Epithelial cell of prostate (primary cell): ENCODE measurements around the gene PTPMT1.
"Not testable (repeated sequence)": the region's sequence is repeated elsewhere in the genome, so short reads cannot be mapped to it uniquely, and the experiment has no call there.

ENCODE experiments used
- DNase-seq: peaks from one replicate; pipeline ENCODE4 v3.0.0-alpha.2; 2011; ENCODE audit warnings: low read depth, low spot score
- H3K27ac ChIP-seq: fragments of 450-650 bp; 2 replicates; pipeline ENCODE4 v1.5.1; 2017; ENCODE audit warnings: mild to moderate bottlenecking

PTPMT1 gene

GRCh38 chr11:47545298-47545697, 20.1 kb upstream of the PTPMT1 start:
- no peak overlapping the region for H3K27ac ChIP-seq

DNA sequence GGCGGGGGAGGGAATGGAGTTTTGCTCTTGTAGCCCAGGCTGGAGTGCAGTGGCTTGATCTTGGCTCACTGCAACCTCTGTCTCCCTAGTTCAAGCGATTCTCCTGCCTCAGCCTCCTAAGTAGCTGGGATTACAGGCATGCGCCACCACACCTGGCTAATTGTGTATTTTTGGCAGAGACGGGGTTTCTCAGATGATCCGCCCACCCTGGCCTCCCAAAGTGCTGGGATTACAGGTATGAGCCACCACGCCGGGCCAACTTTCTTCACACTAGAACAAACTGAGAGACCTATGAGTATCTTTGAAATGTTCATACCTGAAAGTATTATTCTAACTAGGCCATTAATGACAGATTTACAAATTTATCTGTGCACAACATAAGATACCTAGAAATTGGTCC, 19.1 kb upstream of the PTPMT1 start:
- not testable (repeated sequence) for DNase-seq, H3K27ac ChIP-seq

More at GRCh38 chr11:47545298-47545697, 20.1 kb upstream of the PTPMT1 start:
- DNase-seq = no peak

DNA sequence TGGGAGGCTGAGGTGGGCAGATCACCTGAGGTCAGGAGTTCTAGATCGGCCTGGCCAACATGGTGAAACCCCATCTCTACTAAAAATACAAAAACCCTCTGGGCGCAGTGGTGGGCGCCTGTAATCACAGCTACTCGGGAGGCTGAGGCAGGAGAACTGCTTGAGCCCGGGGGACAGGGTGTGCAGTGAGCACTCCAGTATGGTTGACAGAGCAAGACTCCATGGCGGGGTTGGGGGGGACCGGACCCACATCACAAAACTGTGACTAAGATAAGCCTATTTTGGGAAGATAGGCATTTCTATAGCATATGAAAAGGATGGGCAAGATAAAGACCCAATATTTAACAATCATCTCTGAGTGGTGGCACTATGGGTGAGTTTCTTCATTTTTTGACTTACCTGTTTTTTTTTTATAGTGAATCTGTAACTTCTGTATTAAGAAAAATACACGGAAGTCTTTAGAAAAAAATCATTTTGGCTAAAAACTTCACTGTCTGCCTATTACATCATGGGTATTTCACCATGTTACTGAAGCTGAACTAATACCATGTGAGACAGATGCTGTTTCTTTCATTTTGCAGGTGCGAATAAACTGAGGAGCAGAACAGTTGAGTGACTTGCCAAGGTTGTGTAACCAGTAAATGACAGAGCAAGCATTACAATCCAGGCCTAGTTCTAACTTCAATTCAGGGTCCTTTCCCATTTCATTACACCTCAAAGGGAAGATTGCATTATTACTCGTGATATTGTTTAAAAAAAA, 14.9 kb upstream of the PTPMT1 start:
- H3K27ac ChIP-seq = peak overlapping the region; percentile 87
- no peak for DNase-seq

- no peak for DNase-seq
- H3K27ac ChIP-seq = peak overlapping the region; percentile 87
Measured at GRCh38 chr11:47551086-47551485, 14.3 kb upstream of the PTPMT1 start.

DNA sequence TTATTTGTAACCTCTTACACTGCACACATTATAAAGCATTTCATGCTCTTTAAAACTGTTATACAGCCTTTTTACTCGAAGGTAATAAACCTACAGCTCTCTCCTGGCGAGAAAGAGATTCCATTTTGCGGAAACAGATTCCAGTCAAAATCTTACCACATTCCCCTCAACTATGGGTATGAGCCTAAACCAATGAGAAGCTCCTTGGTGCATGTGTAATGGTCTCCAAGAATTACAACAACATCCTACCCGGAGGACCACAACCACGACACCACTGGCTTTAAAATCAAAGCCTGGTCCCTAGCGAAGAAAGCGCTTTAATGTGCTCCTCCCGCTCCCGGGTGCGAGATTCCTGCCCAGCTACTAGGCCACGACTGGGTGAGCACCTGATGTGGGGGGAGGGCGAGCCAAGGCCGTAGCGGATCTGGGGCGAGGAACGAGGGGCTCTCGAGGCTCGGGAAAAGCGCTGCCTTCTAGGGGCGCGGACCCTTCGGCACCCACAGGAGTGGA, 13.3 kb upstream of the PTPMT1 start:
- H3K27ac ChIP-seq = peak overlapping the region; percentile 87
- DNase-seq = no peak

DNA sequence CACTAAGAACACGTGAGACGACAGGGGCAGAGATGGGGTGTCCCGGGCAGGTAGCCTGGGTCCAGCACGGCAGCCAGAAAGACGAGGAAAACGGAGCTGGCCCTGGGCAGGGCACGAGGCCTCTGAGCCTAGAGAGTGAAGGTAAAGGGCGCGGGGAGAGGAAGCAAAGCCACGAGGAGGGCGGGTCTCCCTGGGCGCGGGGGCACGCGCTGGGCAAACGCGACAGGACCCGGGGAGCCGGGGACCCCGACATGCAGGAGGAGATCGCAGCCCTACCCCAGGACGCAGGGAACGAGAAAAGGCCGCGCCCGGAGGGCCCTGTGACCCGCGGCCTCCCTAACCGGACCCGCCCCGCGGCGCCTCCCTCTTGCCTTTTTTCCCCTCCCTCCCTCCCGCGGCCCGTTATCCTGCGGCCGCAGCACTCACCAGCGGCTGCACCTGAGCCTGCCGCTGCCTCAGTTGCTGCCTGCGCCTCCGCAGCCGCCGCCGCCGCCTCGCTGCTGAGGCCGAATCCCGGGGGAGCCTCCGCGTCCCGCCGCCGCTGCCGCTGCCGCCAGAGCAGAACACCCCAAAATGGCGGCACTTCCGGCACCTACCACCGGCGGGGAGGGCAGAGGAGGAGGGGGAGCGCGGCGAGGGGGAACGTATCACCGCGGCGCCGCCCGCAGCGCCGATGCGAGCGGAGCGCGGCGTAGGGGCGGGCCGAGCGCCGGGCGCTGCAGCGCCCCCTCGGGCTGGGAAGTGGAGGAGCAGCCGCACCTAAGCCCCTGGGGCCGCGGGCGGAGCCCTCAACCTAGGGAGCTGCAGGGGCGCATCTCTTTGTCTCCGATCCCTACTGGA, 12.6 kb upstream of the PTPMT1 start, which contains the start of gene CELF1:
CELF1 (minus strand) TSS at position 567 of the 840 bp plus-strand sequence. CDS start 53,609 bp downstream, outside the sequence.
- H3K27ac ChIP-seq = peak within 1 kb of the TSS; percentile 87
- peak; percentile 29 for DNase-seq

- H3K27ac ChIP-seq = peak overlapping the region; percentile 87
- DNase-seq = no peak
Measured at GRCh38 chr11:47553406-47553743, 12.0 kb upstream of the PTPMT1 start.

GRCh38 chr11:47557004-47557403, 8.4 kb upstream of the PTPMT1 start:
- H3K27ac ChIP-seq, DNase-seq: not testable (repeated sequence)

DNA sequence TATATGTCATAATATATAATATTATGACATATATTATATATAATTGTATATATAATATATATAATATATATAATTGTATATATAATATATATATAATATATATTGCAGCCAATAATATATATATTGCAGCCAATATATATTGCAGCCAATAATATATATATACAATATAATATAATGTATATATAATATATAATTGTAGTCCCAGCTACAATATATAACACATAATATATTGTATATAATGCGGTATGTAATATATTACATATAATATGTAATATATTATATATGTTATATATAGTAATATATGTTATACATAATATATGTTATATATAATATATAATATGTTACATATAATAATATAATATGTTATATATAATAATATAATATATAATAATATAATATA, 6.7 kb upstream of the PTPMT1 start:
- no peak overlapping the region for H3K27ac ChIP-seq
- no peak for DNase-seq

DNA sequence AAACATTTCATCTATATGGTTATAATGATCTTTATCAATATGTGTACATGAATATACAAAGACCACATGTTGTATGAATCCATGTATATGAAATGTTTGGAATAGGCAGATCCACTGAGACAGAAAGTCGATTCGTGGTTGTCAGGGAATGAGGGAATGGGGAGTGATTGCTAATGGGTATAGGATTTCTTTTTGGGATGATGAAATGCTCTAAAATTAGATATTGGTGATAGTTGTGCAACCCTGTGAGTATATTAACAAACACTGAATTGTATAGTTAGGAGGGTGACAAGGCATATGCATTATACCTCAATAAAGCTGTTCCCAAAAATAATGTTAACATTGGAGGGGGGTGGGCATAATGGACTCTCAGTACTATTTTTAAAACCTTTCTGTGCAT, 5.0 kb upstream of the PTPMT1 start:
- H3K27ac ChIP-seq = no peak overlapping the region
- DNase-seq = no peak

DNA sequence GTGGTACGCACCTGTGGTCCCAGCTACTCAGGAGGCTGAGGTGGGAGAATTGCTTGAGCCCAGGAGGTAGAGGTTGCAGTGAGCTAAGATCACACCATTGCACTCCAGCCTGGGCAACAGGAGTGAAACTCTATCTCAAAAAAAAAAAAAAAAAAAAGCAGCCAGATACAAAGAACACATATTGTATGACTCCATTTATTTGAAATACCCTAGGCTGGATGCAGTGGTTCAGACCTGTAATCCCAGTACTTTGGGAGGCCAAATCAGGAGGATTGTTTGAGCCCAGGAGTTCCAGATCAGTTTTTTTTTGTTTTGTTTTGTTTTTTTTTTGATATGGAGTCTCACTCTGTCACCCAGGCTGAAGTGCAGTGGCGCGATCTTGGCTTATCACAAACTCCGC, 3.0 kb upstream of the PTPMT1 start:
- H3K27ac ChIP-seq, DNase-seq: not testable (repeated sequence)

- not testable (repeated sequence) for H3K27ac ChIP-seq, DNase-seq
Measured at GRCh38 chr11:47564366-47564765, 1.0 kb upstream of the PTPMT1 start.

DNA sequence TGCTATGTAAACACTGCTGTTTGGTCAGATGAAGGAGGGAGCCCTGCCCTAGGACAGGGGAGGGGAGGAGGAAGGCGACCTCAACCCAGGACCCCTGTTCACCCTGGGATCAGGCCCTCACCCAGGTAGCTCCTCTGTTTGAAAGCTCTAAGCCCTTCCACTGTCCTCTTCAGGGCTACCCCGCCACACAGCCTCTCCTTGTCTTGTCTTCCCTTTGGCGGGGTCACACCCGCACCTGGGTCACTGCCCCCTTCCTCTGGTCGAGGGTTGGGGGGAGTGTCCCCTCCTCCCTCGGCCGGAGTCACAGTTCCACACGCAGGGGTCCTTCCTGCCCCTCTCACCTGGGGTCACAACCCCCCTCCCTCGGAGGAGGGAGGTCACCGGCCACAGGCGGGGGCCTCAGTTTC, 463 bp upstream of the PTPMT1 start:
- DNase-seq = no peak
- peak overlapping the region; percentile 43 for H3K27ac ChIP-seq

DNA sequence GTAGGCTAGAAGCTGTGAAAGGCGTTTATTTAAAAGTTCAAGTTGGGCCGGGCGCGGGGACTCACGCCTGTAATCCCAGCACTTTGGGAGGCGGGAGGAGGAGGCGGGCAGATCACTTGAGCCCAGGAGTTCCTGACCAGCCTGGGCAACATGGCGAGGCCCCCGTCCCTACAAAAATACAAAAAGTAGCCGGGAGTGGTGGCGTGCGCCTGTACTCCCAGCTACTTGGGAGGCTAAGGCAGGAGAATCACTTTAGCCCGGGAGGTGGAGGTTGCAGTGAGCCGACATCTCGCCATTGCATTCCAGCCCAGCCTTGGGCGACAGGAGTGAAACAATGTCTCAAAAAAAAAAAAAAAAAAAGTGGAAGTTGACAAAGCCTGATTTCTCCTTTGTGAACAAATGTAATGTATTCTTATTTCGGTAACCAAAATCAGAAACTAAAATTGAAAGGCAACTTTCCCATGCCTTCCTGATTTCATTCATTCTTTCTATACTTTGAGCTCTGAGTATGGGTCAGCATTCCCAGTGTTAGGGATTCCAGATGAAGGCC, 825 bp downstream of the PTPMT1 start:
- H3K27ac ChIP-seq = peak overlapping the region; percentile 43
- no peak for DNase-seq

DNA sequence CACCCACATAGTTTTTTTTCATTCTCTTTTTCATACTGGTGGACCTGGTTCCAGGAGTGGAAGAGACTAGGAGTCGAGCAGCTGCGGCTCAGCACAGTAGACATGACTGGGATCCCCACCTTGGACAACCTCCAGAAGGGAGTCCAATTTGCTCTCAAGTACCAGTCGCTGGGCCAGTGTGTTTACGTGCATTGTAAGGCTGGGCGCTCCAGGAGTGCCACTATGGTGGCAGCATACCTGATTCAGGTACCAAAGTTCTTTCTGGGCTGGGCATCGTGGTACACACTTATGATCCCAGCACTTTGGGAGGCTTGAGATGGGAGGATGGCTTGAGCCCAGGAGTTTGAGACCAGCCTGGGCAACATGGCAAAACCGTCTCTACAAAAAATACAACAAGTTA, 4.2 kb downstream of the PTPMT1 start:
- DNase-seq = no peak
- H3K27ac ChIP-seq = no peak overlapping the region

DNA sequence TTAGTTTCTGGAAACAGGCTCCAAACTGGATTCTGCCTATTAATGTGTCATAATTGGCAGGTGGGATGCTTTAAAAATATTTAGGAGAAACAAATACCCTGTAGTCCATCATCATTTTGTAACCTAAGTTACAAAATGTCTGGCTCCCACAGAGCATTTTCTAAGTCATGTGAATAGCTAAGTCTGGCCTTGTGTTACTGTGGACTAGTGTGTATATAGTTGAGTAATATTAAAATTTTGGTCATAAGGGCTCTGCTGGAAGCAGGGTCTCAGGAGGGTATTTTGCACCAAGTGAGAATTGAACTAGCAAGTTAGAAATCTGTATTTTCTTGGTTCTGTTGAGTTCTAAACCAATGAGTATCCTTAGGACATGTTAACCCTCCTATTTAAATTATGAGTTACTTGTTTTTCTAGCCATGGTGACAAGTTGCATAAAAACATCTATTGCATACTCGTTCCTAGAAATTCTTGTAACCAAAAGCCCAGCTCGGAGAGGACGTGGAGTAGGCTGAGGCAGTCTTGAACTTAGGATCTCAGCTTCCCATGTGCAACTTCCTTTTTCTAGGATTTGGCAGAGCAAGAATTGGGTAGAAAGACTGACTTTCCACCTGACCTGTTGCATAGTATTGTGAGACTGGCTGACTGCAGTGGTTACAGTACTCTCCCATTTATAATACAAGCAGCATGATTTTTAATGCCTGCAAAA, 5.4 kb downstream of the PTPMT1 start:
- peak overlapping the region; percentile 50 for H3K27ac ChIP-seq
- no peak for DNase-seq

- peak overlapping the region; percentile 50 for H3K27ac ChIP-seq
- DNase-seq = no peak
Measured at GRCh38 chr11:47571357-47571729, 5.9 kb downstream of the PTPMT1 start.

DNA sequence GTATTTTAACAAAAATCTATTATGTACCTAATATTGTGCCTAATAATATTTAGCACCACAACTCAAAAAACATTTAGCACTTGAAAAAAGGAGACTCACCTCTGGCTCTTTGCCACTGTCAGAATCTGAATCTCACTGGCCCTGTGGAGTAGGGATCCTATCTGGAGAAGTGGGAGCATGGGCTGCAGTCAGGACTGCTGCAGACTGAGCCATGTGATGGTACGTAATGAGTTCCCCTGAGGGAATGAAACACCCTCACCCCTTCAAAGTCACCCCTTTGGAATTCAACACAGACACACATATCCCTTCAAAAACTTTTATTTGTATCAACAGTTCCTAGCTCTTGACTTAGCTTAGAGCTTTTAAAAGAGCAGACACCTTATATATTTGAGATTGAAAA, 6.5 kb downstream of the PTPMT1 start:
- DNase-seq = no peak
- H3K27ac ChIP-seq = peak overlapping the region; percentile 50

GRCh38 chr11:47572715-47573255, 7.4 kb downstream of the PTPMT1 start:
- DNase-seq = no peak
- peak overlapping the region; percentile 50 for H3K27ac ChIP-seq

DNA sequence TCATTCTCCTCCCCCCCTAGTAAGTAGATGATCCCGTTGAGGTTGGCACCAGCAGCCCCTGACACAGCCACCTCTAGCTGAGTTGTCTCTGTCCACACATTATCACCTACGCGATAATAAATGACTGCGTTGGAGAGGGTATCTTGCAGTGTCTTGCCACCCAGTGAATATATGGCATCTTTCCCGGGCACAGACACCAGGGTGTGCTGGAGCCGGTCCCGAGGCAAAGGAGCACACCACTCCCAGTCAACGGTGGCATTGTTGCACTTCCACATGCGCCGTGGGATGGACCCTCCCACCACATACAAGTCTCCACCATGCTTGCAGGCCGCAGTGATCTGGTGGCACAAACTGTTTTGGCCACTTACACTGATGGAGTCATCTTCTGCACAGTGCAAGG, 7.9 kb downstream of the PTPMT1 start:
- DNase-seq = no peak
- H3K27ac ChIP-seq = no peak overlapping the region
